MCF 10A (cell line): ENCODE measurements around the gene ARHGAP10. TPM values are rescaled to one million over a fixed set of nuclear protein-coding genes. Genes with fewer than 3 reads are reported as not detected.

ENCODE experiments used
- BruUV-seq: library from RNA; stranded (reverse); fragments of 400-500 nt; replicated peaks from 2 replicates; lab custom pipeline; 2021; lab: Mats Ljungman, UMichigan
- CTCF ChIA-PET: fragments of 300-600 bp; sonication (Branson Sonifier 250); formaldehyde crosslinking; extraction: SDS; loops from one replicate; lab custom pipeline; 2021; ENCODE audit warnings: antibody characterized with exemption, inconsistent platforms; lab: Yijun Ruan, JAX
- POLR2A ChIA-PET: fragments of 300-600, 350-650 bp; sonication (Branson Sonifier 250); formaldehyde crosslinking; extraction: SDS; loops from one replicate; lab custom pipeline; 2020; ENCODE audit warnings: antibody characterized with exemption, inconsistent platforms; lab: Yijun Ruan, JAX
- DNase-seq: peaks from one replicate; pipeline ENCODE4 v3.0.0-alpha.2; 2018; ENCODE audit not compliant: unreplicated experiment
- H3K27ac Mint-ChIP-seq: one replicate; pipeline ENCODE4 v1.8.0; 2022; ENCODE audit warnings: mild to moderate bottlenecking, low read depth, mixed read lengths; ENCODE audit not compliant: unreplicated experiment
- H3K27me3 Mint-ChIP-seq: one replicate; pipeline ENCODE4 v1.8.0; 2022; ENCODE audit warnings: mixed read lengths; ENCODE audit not compliant: insufficient read depth, unreplicated experiment
- H3K36me3 Mint-ChIP-seq: one replicate; pipeline ENCODE4 v1.8.0; 2022; ENCODE audit warnings: mild to moderate bottlenecking, moderate library complexity, mixed read lengths; ENCODE audit not compliant: insufficient read depth, unreplicated experiment
- H3K4me1 Mint-ChIP-seq: one replicate; pipeline ENCODE4 v1.8.0; 2022; ENCODE audit warnings: mixed read lengths; ENCODE audit not compliant: insufficient read depth, unreplicated experiment
- H3K4me3 Mint-ChIP-seq: one replicate; pipeline ENCODE4 v1.8.0; 2022; ENCODE audit warnings: mild to moderate bottlenecking, moderate library complexity, mixed read lengths; ENCODE audit not compliant: unreplicated experiment
- H3K9me3 Mint-ChIP-seq: one replicate; pipeline ENCODE4 v1.8.0; 2022; ENCODE audit warnings: mixed read lengths; ENCODE audit not compliant: unreplicated experiment
- CTCF ChIP-seq: fragments of 200-600 bp; IDR thresholded peaks from one replicate; pipeline ENCODE4 v1.8.0; 2022; ENCODE audit warnings: antibody characterized with exemption, mild to moderate bottlenecking; ENCODE audit not compliant: unreplicated experiment
- intact Hi-C: fragments of 100-400 bp; cut with micrococcal nuclease; formaldehyde crosslinking; loops from 2 replicates; pipeline ENCODE4 v1.14.1; 2022
- total RNA-seq: library from RNA; stranded (reverse); gene quantifications from 2 replicates; pipeline ENCODE4 v1.2.3, GENCODE V29; 2022

The ARHGAP10 gene
- total RNA-seq, 1 experiment from 2014 or later = 22.4 TPM

GRCh38 chr4:147843162-147843561, 111.3 kb downstream of the ARHGAP10 start:
- intact Hi-C loops = no loop called here
- peak; percentile 18 for TF ChIP-seq CTCF
- Mint-ChIP-seq H3K4me1 (no peaks in the 10 kb centered on the region), H3K9me3 (no peaks in the 10 kb centered on the region), H3K27ac (no peak overlapping the region), H3K36me3 (peaks cover 6% of the 10 kb centered on the region), H3K27me3 (no peaks in the 10 kb centered on the region), H3K4me3 (no peak overlapping the region)
- ChIA-PET POLR2A (interaction anchor here (0.6 to 1.9 kb wide), 4 partner anchors 11 to 361 kb away, joined by 3 to 6 read pairs (median 3); no protein-coding TSS in a partner anchor), CTCF (interaction anchor here (1.1 to 12.2 kb wide), 4 partner anchors 14 to 129 kb away, joined by 3 to 126 read pairs (median 4); no protein-coding TSS in a partner anchor)
- DNase-seq = peak; percentile 66
- no TSS peak for BruUV-seq

- H3K36me3 Mint-ChIP-seq = no peaks in the 10 kb centered on the region
- no peak for DNase-seq
- no peak for TF ChIP-seq CTCF
- no peaks in the 10 kb centered on the region for H3K27me3 Mint-ChIP-seq
- BruUV-seq = no TSS peak
- no peaks in the 10 kb centered on the region for H3K4me1 Mint-ChIP-seq
- intact Hi-C loops = no loop called here
- CTCF ChIA-PET = interaction anchor here (0.5 to 12.2 kb wide), 4 partner anchors 21 to 136 kb away, joined by 4 to 126 read pairs (median 4); no protein-coding TSS in a partner anchor
- no peaks in the 10 kb centered on the region for H3K9me3 Mint-ChIP-seq
- H3K4me3 Mint-ChIP-seq = no peak overlapping the region
- POLR2A ChIA-PET = interaction anchor here (1.9 kb wide), 1 partner anchor 14 kb away, joined by 6 read pairs; no protein-coding TSS in a partner anchor
- no peak overlapping the region for H3K27ac Mint-ChIP-seq
Observed at GRCh38 chr4:147844781-147845180, 112.9 kb downstream of the ARHGAP10 start.

- ChIA-PET CTCF (interaction anchor here (1.1 to 12.2 kb wide), 5 partner anchors 9 to 114 kb away, joined by 3 to 126 read pairs (median 4); no protein-coding TSS in a partner anchor), POLR2A (interaction anchor here (1.2 to 1.5 kb wide), 2 partner anchors 10 to 114 kb away, joined by 3 read pairs; partner anchors contain the start of gene ARHGAP10)
- Mint-ChIP-seq H3K9me3 (no peaks in the 10 kb centered on the region), H3K27ac (no peak overlapping the region), H3K4me3 (no peak overlapping the region), H3K36me3 (peaks cover 7% of the 10 kb centered on the region), H3K27me3 (no peaks in the 10 kb centered on the region), H3K4me1 (no peaks in the 10 kb centered on the region)
- TF ChIP-seq CTCF = no peak
- no peak for DNase-seq
- intact Hi-C loops = no loop called here
- no TSS peak for BruUV-seq
Observed at GRCh38 chr4:147846318-147847155, 114.6 kb downstream of the ARHGAP10 start.
